Osteocyte (in vitro differentiated cells): Measurements from ENCODE around the gene OTULIN. TPM values are rescaled to one million over a fixed set of nuclear protein-coding genes. Genes with fewer than 3 reads are reported as not detected.

Source experiments
- DNase-seq: peaks from one replicate; pipeline ENCODE4 v3.0.0; 2021; ENCODE audit warnings: mixed read lengths; ENCODE audit not compliant: unreplicated experiment; ENCODE audit errors: extremely low spot score
- H3K27ac Mint-ChIP-seq: one replicate; pipeline ENCODE4 v1.8.0; 2021; ENCODE audit warnings: mild to moderate bottlenecking, mixed read lengths; ENCODE audit not compliant: unreplicated experiment
- H3K27me3 Mint-ChIP-seq: one replicate; pipeline ENCODE4 v1.8.0; 2021; ENCODE audit warnings: mixed read lengths; ENCODE audit not compliant: unreplicated experiment
- H3K36me3 Mint-ChIP-seq: one replicate; pipeline ENCODE4 v1.8.0; 2021; ENCODE audit warnings: mixed read lengths; ENCODE audit not compliant: unreplicated experiment
- H3K4me1 Mint-ChIP-seq: one replicate; pipeline ENCODE4 v1.8.0; 2021; ENCODE audit warnings: mixed read lengths; ENCODE audit not compliant: unreplicated experiment
- H3K4me3 Mint-ChIP-seq: one replicate; pipeline ENCODE4 v1.8.0; 2021; ENCODE audit warnings: mild to moderate bottlenecking, moderate library complexity, mixed read lengths; ENCODE audit not compliant: unreplicated experiment
- H3K9me3 Mint-ChIP-seq: one replicate; pipeline ENCODE4 v1.8.0; 2021; ENCODE audit warnings: mixed read lengths; ENCODE audit not compliant: unreplicated experiment
- total RNA-seq: library from RNA; stranded (reverse); gene quantifications from 2 replicates; pipeline ENCODE4 v1.2.1, GENCODE V29; 2021
- TF ChIP-seq, protein P1 (sequence below): fragments of 200-600 bp; sonication (generic); IDR thresholded peaks from 2 replicates; pipeline ENCODE4 v1.5.0; 2021; ENCODE audit warnings: antibody characterized with exemption, mild to moderate bottlenecking, moderate library complexity

OTULIN gene
- total RNA-seq, 1 donor from 2014 or later = 30.2 TPM

DNA sequence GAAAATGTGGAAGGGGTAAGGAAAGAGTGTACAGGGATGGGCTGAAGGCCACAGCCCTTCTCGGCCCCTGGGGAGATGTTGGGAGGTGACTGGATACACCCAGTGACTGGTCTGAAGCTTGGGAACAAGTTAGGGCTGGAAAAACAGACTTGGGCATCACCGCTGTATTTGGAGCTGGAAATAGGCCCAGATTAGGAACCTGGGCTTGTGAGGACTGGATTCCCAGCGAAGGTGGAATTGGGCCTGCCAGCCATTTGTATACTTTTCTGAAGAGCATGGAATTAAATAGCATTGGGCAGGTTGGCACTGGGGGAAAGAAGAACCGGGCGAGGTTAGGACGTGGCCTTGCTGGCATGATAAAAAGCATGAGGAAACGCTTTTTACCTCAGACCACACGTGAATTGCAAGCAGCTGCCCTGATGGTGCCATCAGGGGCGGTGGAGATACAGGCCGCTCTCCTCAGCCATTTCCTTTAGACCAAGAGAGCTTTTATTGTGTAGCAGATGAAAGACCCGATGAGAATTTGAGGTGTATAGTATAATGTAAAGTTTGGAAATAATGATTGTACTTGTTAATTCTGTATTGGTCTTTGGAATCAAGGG, 37.8 kb downstream of the OTULIN start:
- TF ChIP-seq, protein P1, sequence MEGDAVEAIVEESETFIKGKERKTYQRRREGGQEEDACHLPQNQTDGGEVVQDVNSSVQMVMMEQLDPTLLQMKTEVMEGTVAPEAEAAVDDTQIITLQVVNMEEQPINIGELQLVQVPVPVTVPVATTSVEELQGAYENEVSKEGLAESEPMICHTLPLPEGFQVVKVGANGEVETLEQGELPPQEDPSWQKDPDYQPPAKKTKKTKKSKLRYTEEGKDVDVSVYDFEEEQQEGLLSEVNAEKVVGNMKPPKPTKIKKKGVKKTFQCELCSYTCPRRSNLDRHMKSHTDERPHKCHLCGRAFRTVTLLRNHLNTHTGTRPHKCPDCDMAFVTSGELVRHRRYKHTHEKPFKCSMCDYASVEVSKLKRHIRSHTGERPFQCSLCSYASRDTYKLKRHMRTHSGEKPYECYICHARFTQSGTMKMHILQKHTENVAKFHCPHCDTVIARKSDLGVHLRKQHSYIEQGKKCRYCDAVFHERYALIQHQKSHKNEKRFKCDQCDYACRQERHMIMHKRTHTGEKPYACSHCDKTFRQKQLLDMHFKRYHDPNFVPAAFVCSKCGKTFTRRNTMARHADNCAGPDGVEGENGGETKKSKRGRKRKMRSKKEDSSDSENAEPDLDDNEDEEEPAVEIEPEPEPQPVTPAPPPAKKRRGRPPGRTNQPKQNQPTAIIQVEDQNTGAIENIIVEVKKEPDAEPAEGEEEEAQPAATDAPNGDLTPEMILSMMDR = no peak
- H3K27me3 Mint-ChIP-seq = no peaks in the 10 kb centered on the region
- no peak overlapping the region for H3K4me3 Mint-ChIP-seq
- H3K36me3 Mint-ChIP-seq = peaks cover 46% of the 10 kb centered on the region
- DNase-seq = no peak
- peaks cover 4% of the 10 kb centered on the region for H3K4me1 Mint-ChIP-seq
- H3K27ac Mint-ChIP-seq = no peak overlapping the region
- no peaks in the 10 kb centered on the region for H3K9me3 Mint-ChIP-seq

GRCh38 chr5:14705556-14705955, 41.0 kb downstream of the OTULIN start:
- no peak for DNase-seq
- TF ChIP-seq, protein P1 = no peak
- Mint-ChIP-seq H3K27me3 (no peaks in the 10 kb centered on the region), H3K9me3 (no peaks in the 10 kb centered on the region), H3K4me1 (peaks cover 4% of the 10 kb centered on the region), H3K36me3 (peaks cover 38% of the 10 kb centered on the region), H3K4me3 (no peak overlapping the region), H3K27ac (no peak overlapping the region)

- Mint-ChIP-seq H3K36me3 (peaks cover 43% of the 10 kb centered on the region), H3K9me3 (no peaks in the 10 kb centered on the region), H3K27me3 (no peaks in the 10 kb centered on the region), H3K4me1 (peaks cover 4% of the 10 kb centered on the region), H3K4me3 (no peak overlapping the region), H3K27ac (no peak overlapping the region)
- DNase-seq = no peak
- TF ChIP-seq, protein P1 = no peak
These were observed 42.1 kb downstream of the OTULIN start for GRCh38 chr5:14706615-14707021.

- H3K9me3 Mint-ChIP-seq = no peaks in the 10 kb centered on the region
- peaks cover 50% of the 10 kb centered on the region for H3K36me3 Mint-ChIP-seq
- H3K27ac Mint-ChIP-seq = no peak overlapping the region
- TF ChIP-seq, protein P1 = no peak
- no peaks in the 10 kb centered on the region for H3K27me3 Mint-ChIP-seq
- no peak for DNase-seq
- no peak overlapping the region for H3K4me3 Mint-ChIP-seq
- peaks cover 4% of the 10 kb centered on the region for H3K4me1 Mint-ChIP-seq
These were observed 43.4 kb downstream of the OTULIN start for GRCh38 chr5:14707811-14708390.

DNA sequence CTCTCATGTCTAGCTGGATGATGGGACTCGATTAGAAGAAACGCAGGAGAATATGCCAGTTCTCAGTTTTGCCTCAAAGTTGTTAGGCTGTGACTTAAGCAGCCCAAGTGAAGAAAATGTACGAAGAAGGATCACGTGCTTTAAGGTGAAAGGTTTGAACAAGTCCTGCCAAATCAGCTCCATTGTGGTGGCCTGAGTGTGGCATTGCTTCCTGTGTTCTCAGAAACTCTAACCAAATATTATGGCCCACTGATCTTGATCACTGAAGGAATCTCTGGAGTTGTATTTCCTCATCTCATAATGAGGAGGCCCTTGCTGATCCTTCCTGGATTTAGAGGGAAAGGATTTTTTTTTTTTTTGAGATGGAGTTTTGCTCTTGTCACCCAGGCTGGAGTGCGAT, 44.0 kb downstream of the OTULIN start:
- TF ChIP-seq, protein P1 = no peak
- no peaks in the 10 kb centered on the region for H3K27me3 Mint-ChIP-seq
- H3K36me3 Mint-ChIP-seq = peaks cover 44% of the 10 kb centered on the region
- no peak overlapping the region for H3K27ac Mint-ChIP-seq
- H3K4me1 Mint-ChIP-seq = peaks cover 4% of the 10 kb centered on the region
- no peaks in the 10 kb centered on the region for H3K9me3 Mint-ChIP-seq
- no peak overlapping the region for H3K4me3 Mint-ChIP-seq
- DNase-seq = no peak
